GM18502 (cell line): ENCODE data around the gene CYTH3.
"Not testable (repeated sequence)": the region's sequence is repeated elsewhere in the genome, so short reads cannot be mapped to it uniquely, and the experiment has no call there.

Experiments
- ATAC-seq: cut with Tn5 transposase; IDR thresholded peaks from one replicate; pipeline ENCODE4 v1.9.1; 2021; ENCODE audit warnings: mild to moderate bottlenecking; ENCODE audit not compliant: unreplicated experiment, poor library complexity

CYTH3 gene

DNA sequence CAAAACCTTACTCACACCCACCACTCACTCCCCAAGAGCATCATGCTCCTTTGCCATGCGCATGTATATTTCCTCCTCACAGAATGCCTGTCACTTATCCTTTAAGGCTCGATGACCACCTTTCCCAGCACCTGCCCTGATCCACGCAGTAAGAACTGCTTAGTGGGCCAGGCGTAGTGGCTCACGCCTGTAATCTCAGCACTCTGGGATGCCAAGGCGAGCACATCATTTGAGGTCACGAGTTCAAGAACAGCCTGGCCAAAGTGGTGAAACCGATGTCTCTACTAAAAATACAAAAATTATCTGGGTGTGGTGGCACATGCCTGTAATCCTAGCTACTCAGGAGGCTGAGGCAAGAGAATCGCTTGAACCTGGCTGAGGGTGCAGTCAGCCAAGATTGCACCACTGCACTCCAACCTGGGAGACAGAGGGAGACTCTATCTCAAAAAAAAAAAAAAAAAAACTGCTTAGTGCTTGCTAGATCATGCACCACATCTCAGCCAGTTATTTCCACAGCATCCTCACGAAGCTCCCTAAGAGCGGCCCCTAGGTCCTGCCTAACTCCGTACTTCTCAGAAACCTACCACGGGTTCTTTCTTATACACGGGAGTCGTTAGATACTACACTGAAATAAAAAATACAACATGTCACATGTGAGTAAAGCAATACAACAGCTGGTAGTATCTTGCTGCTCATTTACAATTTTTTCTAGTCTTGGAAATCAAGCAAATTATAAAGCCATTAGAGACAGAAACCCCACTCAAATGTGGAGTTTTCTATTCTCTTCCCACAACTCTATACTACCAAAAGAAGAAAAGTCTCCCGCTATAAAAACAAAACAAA is 37.2 kb downstream of the CYTH3 start:
- no peak for ATAC-seq

DNA sequence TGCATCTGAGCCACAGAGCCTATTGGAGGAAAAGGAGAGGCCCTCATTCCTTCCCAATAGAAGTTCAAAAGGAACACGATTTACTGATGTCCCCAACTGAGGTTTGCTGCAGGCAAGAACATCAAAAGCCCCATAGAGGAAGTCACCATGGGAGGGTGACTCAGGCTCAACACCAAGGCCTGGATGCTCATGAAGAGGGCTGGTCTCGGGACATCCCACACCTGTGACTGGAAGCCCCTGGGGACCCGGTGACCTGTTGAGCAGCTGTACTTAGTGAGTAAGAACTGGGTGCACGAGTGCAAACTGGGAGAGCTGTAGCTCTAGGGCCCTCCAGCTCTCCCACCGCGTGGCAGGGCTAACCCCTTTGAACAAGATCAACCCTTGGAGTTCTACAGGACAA is 38.0 kb downstream of the CYTH3 start:
- peak; percentile 57 for ATAC-seq

DNA sequence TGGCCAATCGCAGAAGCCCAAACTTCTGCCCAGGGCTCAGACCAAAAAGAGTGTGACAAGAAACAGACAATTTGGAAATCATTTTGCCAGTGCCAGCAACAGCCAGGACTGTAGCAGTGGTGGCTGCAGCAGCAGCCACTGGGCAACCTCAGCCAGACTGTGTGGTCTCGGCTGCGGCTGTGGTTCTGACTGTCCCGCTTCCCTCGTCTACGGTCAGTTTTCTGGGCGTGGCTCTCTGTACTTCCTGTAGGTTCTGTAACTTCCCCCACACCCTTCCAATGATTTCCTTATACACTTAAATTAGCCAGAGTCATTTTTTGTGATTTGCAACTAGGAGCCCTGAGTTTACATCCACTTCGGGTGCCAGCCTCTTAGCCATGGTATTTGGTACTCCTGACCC is 39.9 kb downstream of the CYTH3 start:
- no peak for ATAC-seq

DNA sequence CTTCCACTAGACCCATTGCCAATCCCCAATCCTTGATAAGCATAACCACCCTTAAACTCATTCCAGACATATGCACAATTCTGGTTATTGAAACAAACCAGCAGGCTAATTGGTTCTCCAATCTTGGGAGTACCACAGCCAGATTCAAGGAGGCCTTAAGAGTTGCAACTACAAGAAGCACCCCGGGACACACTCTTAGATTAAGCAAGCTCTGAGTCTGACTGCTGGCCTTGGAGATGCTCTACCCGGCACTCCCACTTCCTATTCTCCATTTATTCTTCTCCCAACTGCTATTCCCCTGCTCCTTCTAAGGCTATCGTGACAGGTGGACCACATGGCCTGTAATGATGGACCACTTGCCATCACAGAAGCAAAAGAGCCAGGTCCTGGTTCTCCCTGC is 40.3 kb downstream of the CYTH3 start:
- no peak for ATAC-seq

DNA sequence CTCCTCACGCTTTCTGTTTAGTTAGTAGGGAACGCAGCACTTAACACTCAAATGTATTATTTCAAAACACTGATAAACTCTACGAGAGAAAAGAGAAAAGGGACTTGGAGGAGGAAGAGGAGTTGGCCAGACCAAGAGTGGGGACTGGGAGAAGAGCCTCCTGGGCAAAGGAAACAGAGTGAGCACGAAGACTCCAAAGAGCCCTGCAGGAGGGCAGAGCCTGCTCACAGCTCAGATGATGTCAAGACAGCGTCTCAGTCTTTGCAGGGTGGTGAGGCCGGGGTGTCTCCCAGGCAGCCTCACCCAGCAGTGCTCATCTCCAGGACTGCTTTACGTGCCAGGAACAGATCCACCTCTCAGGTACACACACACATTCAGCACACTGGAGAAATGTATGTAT is 41.2 kb downstream of the CYTH3 start:
- no peak for ATAC-seq

DNA sequence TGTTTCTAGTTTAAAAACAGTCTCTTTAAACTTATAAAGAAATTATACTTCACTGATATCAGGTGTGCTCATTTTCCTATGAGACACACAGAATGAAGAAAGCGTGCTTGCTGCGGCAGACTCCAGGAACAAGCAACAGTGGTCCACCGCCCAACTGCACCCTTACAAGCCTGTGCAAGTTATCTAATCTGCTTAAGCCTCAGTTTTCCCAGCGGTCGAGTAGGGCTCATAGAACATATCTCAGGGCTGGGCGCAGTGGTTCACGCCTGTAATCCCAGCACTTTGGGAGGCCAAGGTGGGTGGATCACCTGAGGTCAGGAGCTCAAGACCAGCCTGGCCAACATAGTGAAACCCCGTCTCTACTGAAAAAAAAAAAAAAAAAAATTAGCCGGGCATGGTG is 43.1 kb downstream of the CYTH3 start:
- ATAC-seq = not testable (repeated sequence)

DNA sequence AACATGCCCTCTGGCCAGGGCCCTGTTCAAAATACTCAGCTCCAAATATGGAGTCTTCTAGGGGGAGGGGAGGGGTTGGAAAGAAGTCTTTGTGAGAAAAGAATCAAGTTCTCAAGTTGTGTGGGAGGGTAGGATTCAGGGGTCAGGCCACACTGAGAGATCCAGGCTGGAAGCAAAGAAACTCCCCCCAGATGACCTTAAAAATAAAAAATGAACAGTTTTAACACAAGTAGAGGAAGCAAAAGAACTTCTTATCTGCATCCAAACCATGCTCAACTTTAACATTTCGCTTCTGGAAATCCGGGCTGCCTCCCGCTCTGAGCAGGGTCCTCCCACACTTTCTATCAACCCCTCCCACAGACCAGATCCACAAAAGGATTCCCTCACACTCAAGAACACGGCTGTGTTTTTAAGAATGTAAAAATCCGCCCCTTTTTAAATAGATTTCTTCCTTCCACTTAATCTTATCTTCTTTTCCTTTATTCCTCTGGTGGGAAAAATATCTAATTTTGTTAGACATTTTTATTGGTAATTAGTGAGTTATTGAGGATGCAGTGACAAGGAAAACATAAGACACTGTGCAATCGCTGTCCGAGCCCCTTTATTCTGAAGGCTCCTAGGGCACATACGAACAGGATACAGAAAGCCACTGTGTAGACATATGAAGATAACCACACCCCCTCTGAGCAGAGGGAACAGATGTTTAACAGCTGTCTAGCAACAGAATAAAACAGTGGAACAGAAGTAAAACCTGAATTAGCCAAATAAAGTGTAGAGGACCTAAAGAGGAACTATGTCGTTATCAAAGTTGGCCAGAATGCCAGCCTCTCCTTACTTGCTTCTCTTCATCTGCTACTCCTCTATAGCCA is 43.8 kb downstream of the CYTH3 start:
- peak; percentile 88 for ATAC-seq

DNA sequence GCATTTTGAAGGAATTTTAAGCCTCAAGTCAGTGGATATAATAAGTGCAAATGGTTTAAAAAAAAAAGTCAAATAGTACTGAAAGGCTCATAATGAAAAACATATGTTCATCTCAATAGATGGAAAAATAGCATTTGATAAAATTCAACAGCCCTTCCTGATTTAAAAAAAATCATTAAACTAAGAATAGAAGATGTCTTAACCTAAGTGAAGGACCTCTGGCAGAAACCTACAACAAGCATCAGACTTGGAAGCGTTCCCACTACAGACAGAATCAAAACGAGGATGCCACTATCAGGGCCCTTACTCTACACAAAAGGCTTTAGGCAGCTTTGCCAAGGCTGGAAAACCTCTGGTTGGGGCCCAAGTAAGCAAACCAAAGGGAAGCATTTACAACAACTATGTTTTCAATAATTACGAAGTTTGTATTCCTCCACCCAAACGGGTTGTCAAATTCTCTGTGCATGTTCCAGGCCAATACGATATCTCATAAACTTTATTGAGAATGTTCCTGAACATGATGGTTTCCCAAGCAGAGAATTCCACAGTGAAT is 45.1 kb downstream of the CYTH3 start:
- ATAC-seq = no peak

DNA sequence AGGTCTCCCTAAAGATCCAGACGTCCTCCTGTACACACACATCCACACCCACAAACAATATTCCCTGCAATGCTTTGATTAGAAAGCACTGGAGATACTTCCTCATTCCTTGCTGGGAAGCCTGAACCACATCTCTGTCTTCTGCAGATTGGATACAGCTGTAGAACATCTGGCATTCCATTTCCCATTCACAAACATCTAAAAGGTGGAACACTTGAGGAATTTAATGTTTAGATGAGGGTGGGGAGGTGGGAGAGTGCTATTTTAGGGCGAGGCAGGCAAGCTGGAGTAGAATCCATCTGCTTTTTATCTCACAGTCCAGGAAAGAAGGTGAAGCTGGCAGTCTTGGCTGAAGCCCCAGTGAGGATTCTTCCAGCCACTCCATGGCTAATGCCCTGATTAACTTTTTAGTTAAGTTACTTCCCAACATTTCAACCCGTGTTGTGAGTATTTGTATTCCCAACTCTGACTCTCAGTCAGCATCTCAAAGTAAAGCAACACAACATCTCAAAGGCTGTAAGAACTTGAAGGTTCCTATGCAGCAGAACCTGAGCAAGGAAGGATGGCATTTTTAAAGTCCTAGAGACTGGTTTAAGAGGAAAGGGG is 46.1 kb downstream of the CYTH3 start:
- no peak for ATAC-seq

DNA sequence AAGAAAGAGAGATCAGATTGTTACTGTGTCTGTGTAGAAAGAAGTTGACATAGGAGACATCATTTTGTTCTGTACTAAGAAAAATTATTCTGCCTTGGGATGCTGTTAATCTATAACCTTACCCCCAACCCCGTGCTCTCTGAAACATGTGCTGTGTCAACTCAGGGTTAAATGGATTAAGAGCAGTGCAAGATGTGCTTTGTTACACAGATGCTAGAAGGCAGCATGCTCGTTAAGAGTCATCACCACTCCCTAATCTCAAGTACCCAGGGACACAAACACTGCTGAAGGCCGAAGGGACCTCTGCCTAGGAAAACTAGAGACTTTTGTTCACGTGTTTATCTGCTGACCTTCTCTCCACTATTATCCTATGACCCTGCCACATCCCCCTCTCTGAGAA is 49.0 kb downstream of the CYTH3 start:
- ATAC-seq = not testable (repeated sequence)

DNA sequence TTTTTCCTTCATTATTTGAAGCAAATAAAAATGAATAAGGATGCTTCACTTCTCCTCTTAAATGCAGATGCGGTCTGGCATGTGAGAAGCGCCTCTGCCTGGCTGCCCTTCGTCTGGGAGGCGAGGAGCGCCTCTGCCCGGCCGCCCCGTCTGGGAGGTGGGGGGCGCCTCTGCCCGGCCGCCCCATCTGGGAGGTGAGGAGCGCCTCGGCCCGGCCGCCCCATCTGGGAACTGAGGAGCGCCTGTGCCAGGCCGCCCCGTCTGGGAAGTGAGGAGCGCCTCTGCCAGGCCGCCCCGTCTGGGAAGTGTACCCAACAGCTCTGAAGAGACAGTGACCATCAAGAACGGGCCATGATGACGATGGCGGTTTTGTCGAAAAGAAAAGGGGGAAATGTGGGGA is 49.4 kb downstream of the CYTH3 start:
- ATAC-seq = not testable (repeated sequence)

DNA sequence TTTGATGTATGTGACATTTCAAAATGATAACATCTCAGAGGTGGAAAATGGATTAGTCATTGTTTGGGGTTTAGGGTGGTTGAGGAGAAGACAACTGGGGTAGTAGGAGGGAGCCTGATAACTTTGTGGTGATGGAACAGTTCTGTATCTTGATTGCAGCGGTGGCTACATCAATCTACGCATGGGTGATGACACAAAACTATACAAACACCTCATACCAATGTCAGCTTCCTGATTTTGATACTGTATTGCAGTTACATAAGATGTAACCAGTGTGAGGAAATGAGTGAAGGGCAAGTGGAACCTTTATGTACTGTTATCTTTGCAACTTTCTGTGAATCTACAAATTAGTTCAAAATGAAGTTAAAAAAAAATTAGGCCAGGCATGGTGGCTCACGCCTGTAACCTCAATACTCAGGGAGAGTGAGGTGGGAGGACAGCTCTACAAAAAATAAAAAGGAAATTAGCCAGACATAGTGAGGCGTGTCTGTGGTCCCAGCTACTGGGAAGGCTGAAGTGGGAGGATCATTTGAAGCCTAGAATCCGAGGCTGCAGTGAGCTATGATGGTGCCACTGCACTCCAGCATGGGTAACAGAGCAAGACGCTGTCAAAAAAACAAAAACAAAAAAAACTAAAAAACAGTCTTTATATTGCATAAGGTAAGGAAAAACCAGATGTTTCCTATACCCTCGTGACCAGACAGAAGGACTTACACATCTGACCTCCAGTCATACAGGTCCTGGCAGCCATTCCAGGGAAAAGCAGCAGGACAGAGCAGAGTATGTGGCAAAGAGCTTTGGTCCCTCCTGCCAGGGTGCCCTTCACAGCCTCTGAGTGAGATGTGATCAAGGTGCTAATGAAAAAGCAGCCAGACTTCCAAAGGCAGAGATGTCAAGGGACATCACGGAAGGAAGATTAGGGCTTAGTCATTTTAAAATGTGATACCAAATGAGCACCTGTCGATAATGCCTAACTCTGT is 50.8 kb downstream of the CYTH3 start:
- ATAC-seq = no peak

DNA sequence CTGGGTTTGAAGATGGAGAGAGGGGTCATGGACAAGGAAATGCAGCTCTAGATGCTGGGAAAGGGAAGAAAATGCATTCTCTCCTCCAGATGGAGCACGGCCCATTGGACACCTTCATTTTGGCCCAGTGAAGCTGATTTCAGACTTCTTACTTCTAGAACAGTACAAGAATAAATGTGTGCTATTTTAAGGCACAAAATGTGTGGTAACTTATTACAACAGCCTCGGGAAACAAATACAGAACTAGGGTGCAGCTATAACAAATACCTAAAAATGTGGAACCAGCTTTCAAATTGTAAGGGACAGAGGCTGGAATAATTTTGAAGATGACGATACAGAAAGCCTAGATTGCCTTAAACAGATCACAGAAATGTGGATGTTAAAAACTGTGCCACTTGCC is 54.1 kb downstream of the CYTH3 start:
- ATAC-seq = no peak

DNA sequence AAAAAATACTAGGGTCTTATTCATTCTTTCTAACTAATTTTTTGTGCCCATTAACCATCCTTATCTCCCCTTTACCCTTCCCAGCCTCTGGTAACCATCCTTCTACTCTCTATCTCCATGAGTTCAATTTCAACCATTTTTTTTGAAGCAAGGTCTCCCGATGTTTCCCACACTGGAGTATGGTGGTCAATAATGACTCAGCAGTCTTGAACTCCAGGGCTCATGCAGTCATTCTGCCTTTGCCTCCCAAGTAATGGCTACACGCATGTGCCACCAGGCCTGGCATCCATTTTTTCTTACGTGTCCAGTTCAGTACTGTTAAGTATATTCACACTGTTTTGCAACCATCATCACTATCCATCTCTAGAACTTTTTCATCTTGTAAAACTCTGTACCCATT is 60.4 kb downstream of the CYTH3 start:
- ATAC-seq = no peak

DNA sequence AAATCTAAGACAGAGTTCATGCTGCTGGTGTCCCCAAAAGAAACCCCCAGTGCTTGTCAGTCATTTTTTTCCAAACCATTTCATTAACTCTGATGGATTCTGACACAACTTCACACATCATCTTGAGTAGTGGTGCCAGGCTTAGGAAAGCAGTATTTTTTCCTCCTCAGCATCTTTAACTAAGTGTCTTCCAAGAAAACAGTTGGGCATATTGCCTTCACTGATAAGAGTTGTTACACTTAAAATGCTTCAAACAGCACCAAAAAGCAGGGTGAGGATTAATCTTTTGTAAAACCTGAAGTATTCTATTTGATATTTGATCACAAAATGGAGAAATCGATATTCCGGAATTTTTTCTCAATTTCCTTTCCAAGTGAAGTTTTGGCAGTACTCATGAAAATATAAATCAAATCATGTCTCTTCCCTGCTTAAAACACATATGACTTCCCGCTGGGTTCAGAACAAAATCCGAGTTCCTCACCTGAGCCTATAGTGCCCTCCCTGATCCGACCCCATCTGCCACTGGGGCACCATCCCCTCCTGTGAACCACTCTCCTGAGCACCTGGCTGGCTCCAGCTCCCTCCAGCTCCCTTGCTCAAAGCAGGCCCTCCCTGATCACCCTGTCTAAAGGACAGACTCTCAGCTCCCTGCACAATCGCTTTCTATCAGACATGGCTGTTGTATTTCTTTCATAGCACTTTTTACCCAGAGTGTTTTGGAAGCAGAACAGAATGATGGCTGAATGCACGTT is 61.6 kb downstream of the CYTH3 start:
- ATAC-seq = no peak

DNA sequence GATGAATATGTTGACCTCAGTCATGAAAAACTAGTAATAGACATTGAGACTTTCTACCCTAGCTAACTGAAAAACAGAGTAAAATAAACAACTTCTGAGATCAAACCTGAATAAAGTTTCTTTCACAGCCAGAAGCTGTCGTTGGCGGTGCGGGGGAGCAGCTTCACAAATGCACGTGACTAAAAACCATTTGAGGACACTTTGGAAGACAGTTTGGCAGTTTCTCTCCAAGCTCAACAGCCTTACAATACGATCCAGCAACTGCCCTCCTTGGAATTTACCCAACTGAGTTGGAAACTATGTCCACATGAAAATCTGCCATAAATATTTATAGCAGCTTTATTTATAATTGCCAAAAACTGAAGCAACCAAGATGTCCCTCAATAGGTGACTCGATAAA is 63.1 kb downstream of the CYTH3 start:
- no peak for ATAC-seq

DNA sequence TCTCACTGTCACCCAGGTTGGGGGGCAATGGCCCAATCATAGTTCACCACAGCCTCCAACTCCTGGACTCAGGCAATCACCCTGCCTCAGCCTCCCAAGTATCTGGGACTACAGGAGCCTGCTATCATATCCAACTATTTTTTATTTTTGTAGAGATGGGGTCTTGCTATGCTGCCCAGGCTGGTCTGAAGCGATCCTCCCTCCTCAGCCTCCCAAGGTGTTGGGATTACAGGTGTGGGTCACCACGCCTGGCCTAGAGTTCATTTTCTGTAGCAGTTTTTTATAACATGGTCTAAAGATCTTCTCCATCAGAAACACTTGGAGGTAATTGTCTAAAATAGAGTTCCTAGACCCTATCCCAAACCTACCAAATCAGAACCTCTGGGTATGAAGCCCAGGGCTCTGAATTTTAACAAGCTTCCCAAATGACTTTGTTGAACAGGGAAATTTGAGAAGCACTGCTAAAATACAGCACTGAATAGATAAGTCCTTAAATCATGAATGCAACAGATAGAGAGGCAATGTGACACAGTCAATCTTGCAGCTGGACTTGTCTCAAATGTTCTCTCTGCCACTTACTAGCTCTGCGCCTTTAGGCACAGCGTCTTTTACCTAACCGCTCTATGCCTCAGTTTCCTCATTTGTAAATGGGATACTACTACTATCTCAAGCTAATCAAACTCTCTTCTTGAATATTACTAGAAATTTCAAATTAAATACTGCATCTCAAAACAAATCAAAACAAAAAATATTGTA is 63.7 kb downstream of the CYTH3 start:
- no peak for ATAC-seq

DNA sequence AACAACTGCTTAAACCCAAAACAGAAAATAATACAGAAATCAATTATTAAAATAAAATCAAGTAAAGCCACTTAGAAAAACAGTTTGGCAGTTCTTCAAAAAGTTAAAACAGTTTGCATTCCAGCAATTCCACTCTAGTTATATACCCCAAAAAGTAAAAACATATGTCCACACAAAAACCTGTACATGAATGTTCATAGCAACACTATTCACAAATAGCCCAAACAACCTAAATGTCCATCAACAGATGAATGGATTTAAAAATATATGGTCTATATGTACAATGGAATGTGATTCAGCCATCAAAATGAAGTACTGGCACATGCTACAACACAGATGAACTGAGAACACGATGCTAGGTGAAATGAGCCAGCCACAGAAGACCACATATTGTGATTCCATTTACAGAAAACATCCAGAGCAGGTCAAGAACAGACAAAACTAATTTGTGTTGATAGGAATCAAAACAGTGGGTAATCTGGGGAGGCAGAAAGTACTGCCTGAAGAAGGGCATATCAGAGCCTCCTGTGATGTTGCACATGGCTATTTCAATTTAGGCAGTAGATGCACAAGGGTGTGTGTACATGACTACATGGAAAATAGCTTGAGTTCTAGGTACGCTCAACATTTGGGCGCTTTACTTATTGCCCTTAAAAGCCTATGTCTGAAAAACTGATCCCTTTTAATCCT is 66.3 kb downstream of the CYTH3 start:
- ATAC-seq = no peak
